ENCODE measurements around the gene SKIC2.
"Not testable (repeated sequence)": the region's sequence is repeated elsewhere in the genome, so short reads cannot be mapped to it uniquely, and the experiment has no call there.

SKIC2 gene

GRCh38 chr6:32005538-32005880 lies 46.5 kb downstream of the SKIC2 start:
- DNase-seq = not testable (repeated sequence)

- DNase-seq = not testable (repeated sequence)
Measured at GRCh38 chr6:32005991-32006529, 47.1 kb downstream of the SKIC2 start.

GRCh38 chr6:32007086-32007485 lies 48.1 kb downstream of the SKIC2 start:
- not testable (repeated sequence) for DNase-seq

GRCh38 chr6:32008037-32008436 lies 49.1 kb downstream of the SKIC2 start:
- DNase-seq = not testable (repeated sequence)

- not testable (repeated sequence) for DNase-seq
Measured at GRCh38 chr6:32008616-32009015, 49.6 kb downstream of the SKIC2 start.

- not testable (repeated sequence) for DNase-seq
Measured at GRCh38 chr6:32009537-32009936, 50.6 kb downstream of the SKIC2 start.

- DNase-seq = not testable (repeated sequence)
Measured at GRCh38 chr6:32010856-32011530, 52.0 kb downstream of the SKIC2 start.

GRCh38 chr6:32012941-32013617 lies 54.1 kb downstream of the SKIC2 start:
- DNase-seq = not testable (repeated sequence)

GRCh38 chr6:32013738-32014137 lies 54.8 kb downstream of the SKIC2 start:
- DNase-seq = not testable (repeated sequence)

- DNase-seq = not testable (repeated sequence)
Measured at GRCh38 chr6:32014547-32014946, 55.6 kb downstream of the SKIC2 start, which contains the start of gene C4B. Gene C4B, plus strand, starts transcription at chr6:32014795. Its CDS starts 51 bp downstream, at chr6:32014846.

Measured in CD4-positive, alpha-beta T cell treated with Interleukin-17A for 1 hour (primary cell).